HUES64 (cell line): Measurements from ENCODE around the gene HOMER3. TPM values are rescaled to one million over a fixed set of nuclear protein-coding genes. Genes with fewer than 3 reads are reported as not detected.

Experiments used
- H3K27ac ChIP-seq: 2 replicates; pipeline ENCODE4 v1.7.0; 2013; ENCODE audit warnings: low read depth, low read length, inconsistent platforms
- H3K27me3 ChIP-seq: 2 replicates; pipeline ENCODE4 v1.6.1; 2013; ENCODE audit warnings: mild to moderate bottlenecking, low read length; ENCODE audit not compliant: insufficient read depth
- H3K36me3 ChIP-seq: 2 replicates; pipeline ENCODE4 v1.6.1; 2013; ENCODE audit warnings: mild to moderate bottlenecking, low read length; ENCODE audit not compliant: insufficient read depth
- H3K4me1 ChIP-seq: 2 replicates; pipeline ENCODE4 v1.6.1; 2013; ENCODE audit warnings: mild to moderate bottlenecking, low read length, moderate library complexity; ENCODE audit not compliant: insufficient read depth
- H3K4me3 ChIP-seq: 2 replicates; pipeline ENCODE4 v1.5.1; 2013; ENCODE audit warnings: mild to moderate bottlenecking, low read length, moderate library complexity
- H3K9ac ChIP-seq: 2 replicates; pipeline ENCODE4 v1.6.1; 2013; ENCODE audit warnings: mild to moderate bottlenecking, low read depth, low read length
- H3K9me3 ChIP-seq: 2 replicates; pipeline ENCODE4 v1.6.1; 2013; ENCODE audit warnings: low read depth, low read length; ENCODE audit not compliant: insufficient read depth
- WGBS: fragments of 150-250, 120-280 bp; methylation state at CpG from one replicate; pipeline ENCODE4 v1.1.7; 2013; ENCODE audit warnings: missing lambda C conversion rate; 5-methylcytosine and 5-hydroxymethylcytosine counted together
- polyA plus RNA-seq, 2 experiments: library from polyadenylated mRNA; stranded (reverse); fragments of 50-300 nt; gene quantifications; one replicate each; pipeline ENCODE4 v1.2.3, GENCODE V29; 2013

Gene HOMER3
- 36.6 TPM for polyA plus RNA-seq (2013, experiment 1 of 2)
- 41.9 TPM for polyA plus RNA-seq (2013, experiment 2 of 2)

DNA sequence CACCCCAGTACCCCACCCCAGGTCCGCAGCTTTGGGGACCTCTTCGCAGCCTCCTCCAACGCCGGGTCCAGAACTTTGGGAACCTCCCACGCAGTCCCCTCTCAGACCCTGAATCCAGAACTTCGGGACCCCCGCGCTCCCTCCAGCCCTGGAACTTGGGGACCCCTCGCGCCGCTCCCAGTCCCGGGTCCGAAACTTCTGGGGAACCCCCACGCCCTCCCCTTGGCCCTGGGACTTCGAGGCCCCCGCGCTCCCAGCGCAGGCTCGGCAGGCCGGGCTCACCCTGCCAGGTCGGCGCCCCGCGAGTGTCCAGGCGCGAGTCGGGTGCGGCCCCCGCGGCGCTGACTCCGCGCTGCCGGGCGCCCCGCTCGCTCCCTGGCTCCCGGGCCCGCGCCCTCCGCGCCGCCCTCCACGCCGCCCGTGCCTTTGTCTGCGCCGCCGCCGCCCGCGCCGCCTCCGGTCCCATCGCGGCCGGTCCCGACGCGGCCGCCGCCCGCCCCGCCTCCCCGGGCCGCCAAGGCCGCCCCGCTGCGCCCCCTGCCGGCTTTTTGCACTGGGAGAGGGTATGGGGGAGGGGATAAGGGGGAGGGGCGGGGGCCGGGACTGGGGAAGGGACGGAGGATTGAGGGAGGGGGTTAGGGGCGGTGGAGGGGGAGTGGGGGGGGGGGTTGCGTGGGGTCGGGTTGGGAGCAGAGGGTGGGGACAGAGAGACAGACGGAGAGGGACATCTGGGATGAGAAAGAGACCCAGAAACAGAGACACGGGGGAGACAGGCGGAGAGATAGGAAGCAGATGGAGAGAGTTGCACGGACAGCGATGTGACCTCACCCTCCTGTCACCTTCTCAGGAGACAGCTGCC, at the start of gene HOMER3:
Gene HOMER3, minus strand, starts transcription at position 449 of the 859 bp plus-strand sequence. CDS start 2,235 bp downstream, outside the sequence.
- H3K9me3 ChIP-seq = no peaks in the 10 kb centered on the region
- H3K27ac ChIP-seq = peak within 1 kb of the TSS; percentile 34; the same call in 1 of the 2 replicates
- WGBS = 2% methylated on average over 66 of the region's 81 CpGs

GRCh38 chr19:18990128-18990708, 49.2 kb upstream of the HOMER3 start:
- Histone ChIP-seq H3K27ac (no peak overlapping the region), H3K9ac (no peak overlapping the region; the same call in 1 of the 2 replicates), H3K36me3 (peaks cover 37% of the 10 kb centered on the region), H3K27me3 (no peaks in the 10 kb centered on the region), H3K4me1 (no peaks in the 10 kb centered on the region), H3K9me3 (no peaks in the 10 kb centered on the region), H3K4me3 (no peak overlapping the region)
- WGBS = 78% methylated on average over 5 of the region's 5 CpGs

More for the DNA sequence above, at the start of gene HOMER3:
- peak within 1 kb of the TSS; percentile 81 for H3K9ac ChIP-seq
- peaks cover 14% of the 10 kb centered on the region; the same call in 1 of the 2 replicates for H3K4me1 ChIP-seq
- peaks cover 9% of the 10 kb centered on the region for H3K36me3 ChIP-seq
- H3K4me3 ChIP-seq = peak within 1 kb of the TSS; percentile 74
- H3K27me3 ChIP-seq = peaks cover 3% of the 10 kb centered on the region; the same call in 1 of the 2 replicates

DNA sequence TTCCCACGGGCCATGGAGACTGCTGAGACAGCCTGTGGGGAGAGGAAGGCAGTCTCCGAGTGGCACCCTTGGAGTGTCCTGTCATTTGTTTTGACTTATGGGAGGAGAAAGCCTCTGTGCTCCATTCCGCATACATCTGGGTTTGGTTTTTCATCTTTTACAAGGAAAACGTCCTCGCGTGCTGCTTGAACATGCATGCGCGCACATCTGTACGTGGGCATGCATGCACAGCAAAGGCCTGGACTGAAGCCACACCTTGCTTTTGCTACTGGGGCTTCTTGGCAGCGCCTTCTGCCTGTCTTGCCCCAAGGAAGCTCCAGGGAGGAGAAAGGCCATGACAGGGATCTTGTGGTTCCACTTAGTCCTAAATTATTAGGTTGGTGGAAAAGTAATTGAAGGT, 48.3 kb upstream of the HOMER3 start:
- Histone ChIP-seq H3K4me1 (no peaks in the 10 kb centered on the region), H3K27ac (no peak overlapping the region), H3K4me3 (no peak overlapping the region), H3K36me3 (peaks cover 28% of the 10 kb centered on the region), H3K9me3 (no peaks in the 10 kb centered on the region), H3K9ac (no peak overlapping the region), H3K27me3 (no peaks in the 10 kb centered on the region)
- 89% methylated on average over 10 of the region's 10 CpGs for WGBS

GRCh38 chr19:18987456-18987855, 46.4 kb upstream of the HOMER3 start:
- 46% methylated on average over 2 of the region's 4 CpGs for WGBS
- Histone ChIP-seq H3K27ac (no peak overlapping the region), H3K36me3 (peaks cover 10% of the 10 kb centered on the region), H3K4me1 (no peaks in the 10 kb centered on the region), H3K27me3 (no peaks in the 10 kb centered on the region), H3K4me3 (no peak overlapping the region), H3K9ac (no peak overlapping the region), H3K9me3 (no peaks in the 10 kb centered on the region)

DNA sequence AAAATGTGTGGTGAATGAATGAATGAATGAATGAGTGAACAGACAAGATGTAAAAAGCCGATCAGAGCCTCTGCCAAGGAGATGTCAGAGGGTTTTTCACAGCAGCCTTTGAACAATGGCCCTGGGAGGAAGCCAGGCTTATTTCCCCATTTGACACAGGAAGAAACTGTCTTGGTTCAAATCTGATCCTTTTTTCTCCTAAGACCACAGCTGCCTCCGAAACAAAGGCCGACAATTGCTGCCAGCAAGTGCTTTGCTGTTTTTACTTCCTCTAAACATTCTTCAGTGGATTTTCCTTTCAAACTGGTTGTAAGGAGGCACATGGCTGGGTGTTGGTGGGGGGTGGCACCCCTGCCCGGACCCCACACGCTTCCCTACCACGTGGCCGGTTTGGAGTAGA, 44.2 kb upstream of the HOMER3 start:
- Histone ChIP-seq H3K27ac (no peak overlapping the region), H3K9ac (0 out of 2 replicates have a peak overlapping the region, but pooled peaks have one; percentile 13), H3K9me3 (no peaks in the 10 kb centered on the region), H3K4me1 (no peaks in the 10 kb centered on the region), H3K36me3 (no peaks in the 10 kb centered on the region), H3K4me3 (no peak overlapping the region), H3K27me3 (no peaks in the 10 kb centered on the region)
- 85% methylated on average over 7 of the region's 7 CpGs for WGBS

DNA sequence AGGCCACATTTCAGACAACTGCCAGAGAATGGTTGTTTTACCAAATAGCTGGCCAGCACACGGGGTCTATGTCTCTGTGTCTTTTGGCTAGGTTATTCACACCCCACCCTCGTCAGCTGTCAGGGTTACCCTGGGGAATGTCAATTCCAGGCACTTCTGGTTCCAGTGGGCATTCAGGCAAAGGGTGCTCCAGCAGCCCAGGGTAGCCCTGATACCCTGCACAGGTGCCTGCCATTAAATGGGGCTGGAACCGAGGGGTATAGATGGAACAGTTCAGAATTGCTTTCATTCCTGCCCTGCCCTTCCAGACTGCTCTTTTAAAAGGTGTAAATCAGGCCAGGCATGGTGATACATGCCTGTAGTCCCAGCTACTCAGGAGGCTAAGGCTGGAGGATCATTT, 43.2 kb upstream of the HOMER3 start:
- H3K4me1 ChIP-seq = no peaks in the 10 kb centered on the region
- whole genome bisulfite sequencing = 89% methylated on average over 3 of the region's 3 CpGs
- H3K9ac ChIP-seq = no peak overlapping the region
- H3K9me3 ChIP-seq = no peaks in the 10 kb centered on the region
- H3K27ac ChIP-seq = no peak overlapping the region
- H3K36me3 ChIP-seq = no peaks in the 10 kb centered on the region
- no peak overlapping the region for H3K4me3 ChIP-seq
- H3K27me3 ChIP-seq = no peaks in the 10 kb centered on the region

- Histone ChIP-seq H3K9me3 (no peaks in the 10 kb centered on the region), H3K9ac (no peak overlapping the region), H3K27me3 (no peaks in the 10 kb centered on the region), H3K4me3 (no peak overlapping the region), H3K27ac (no peak overlapping the region), H3K4me1 (no peaks in the 10 kb centered on the region), H3K36me3 (no peaks in the 10 kb centered on the region)
- 93% methylated on average over 2 of the region's 2 CpGs for WGBS
Observed at GRCh38 chr19:18982669-18983068, 41.7 kb upstream of the HOMER3 start.

DNA sequence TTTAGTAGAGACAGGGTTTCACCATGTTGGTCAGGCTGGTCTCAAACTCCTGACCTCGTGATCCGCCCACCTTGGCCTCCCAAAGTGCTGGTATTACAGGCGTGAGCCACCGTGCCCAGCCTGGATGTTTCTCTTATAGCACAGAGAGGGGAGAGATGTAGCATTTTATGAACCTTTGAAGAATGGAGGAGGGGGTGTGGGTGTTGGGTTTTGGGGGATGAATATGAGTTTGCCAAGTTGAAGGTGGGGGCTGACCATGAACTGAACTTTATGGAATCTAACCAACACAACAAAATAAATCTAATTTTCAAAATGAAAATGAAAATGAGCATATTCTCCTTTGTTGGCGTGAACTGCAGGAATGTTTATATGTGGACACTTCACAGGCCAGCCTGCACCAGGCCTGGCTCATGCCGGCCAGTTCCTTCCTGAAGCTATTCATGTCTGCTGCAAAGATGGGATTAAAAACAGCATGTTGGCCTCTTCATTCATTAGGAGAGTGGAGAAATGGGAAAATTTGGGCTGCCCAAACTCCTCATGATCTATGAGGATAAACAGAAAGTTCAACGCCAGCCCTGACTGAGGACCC, 39.5 kb upstream of the HOMER3 start:
- Histone ChIP-seq H3K9ac (no peak overlapping the region), H3K27me3 (no peaks in the 10 kb centered on the region), H3K27ac (no peak overlapping the region), H3K4me1 (no peaks in the 10 kb centered on the region), H3K9me3 (no peaks in the 10 kb centered on the region), H3K4me3 (no peak overlapping the region), H3K36me3 (no peaks in the 10 kb centered on the region)
- 92% methylated on average over 6 of the region's 7 CpGs for WGBS

GRCh38 chr19:18978616-18979015, 37.6 kb upstream of the HOMER3 start:
- H3K27me3 ChIP-seq = no peaks in the 10 kb centered on the region
- no peaks in the 10 kb centered on the region for H3K36me3 ChIP-seq
- no peaks in the 10 kb centered on the region for H3K4me1 ChIP-seq
- H3K4me3 ChIP-seq = no peak overlapping the region
- no peaks in the 10 kb centered on the region for H3K9me3 ChIP-seq
- H3K9ac ChIP-seq = no peak overlapping the region
- H3K27ac ChIP-seq = no peak overlapping the region
- 81% methylated on average over 7 of the region's 7 CpGs for WGBS

GRCh38 chr19:18975869-18976268, 34.9 kb upstream of the HOMER3 start:
- H3K4me3 ChIP-seq = no peak overlapping the region
- H3K9ac ChIP-seq = no peak overlapping the region
- WGBS = 96% methylated on average over 10 of the region's 10 CpGs
- no peak overlapping the region for H3K27ac ChIP-seq
- no peaks in the 10 kb centered on the region for H3K27me3 ChIP-seq
- H3K9me3 ChIP-seq = no peaks in the 10 kb centered on the region
- no peaks in the 10 kb centered on the region for H3K36me3 ChIP-seq
- no peaks in the 10 kb centered on the region for H3K4me1 ChIP-seq

DNA sequence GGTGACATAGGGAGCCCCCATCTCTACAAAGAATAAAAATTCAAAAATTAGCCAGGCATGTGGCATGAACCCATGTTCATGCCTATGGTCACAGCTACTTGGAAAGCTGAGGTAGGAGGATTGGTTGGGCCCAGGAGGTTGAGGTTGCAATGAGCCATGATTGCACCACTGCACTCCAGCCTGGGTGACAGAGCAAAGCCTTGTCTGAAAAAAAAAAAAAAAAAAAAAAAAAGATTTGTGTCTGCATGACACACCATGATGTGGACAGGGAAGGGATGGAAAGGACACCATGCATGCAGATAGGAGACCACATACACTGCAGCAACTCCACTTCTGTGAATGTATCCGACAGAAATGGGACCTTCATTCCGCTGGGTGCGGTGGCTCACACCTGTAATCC, 34.0 kb upstream of the HOMER3 start:
- WGBS = 100% methylated on average over 3 of the region's 3 CpGs
- Histone ChIP-seq H3K4me3 (no peak overlapping the region), H3K9ac (no peak overlapping the region), H3K27me3 (no peaks in the 10 kb centered on the region), H3K27ac (no peak overlapping the region), H3K4me1 (no peaks in the 10 kb centered on the region), H3K36me3 (no peaks in the 10 kb centered on the region), H3K9me3 (no peaks in the 10 kb centered on the region)
